Activated naive CD8-positive, alpha-beta T cell (primary cell): Measurements from ENCODE around the gene KRT74.
"Not testable (repeated sequence)": the region's sequence is repeated elsewhere in the genome, so short reads cannot be mapped to it uniquely, and the experiment has no call there.

Source experiments
- H3K27ac Mint-ChIP-seq: one replicate; pipeline ENCODE4 v1.8.0; 2021; ENCODE audit warnings: mixed read lengths
- H3K27me3 Mint-ChIP-seq: one replicate; pipeline ENCODE4 v1.8.0; 2021; ENCODE audit warnings: mixed read lengths
- H3K36me3 Mint-ChIP-seq: one replicate; pipeline ENCODE4 v1.8.0; 2021; ENCODE audit warnings: mixed read lengths
- H3K4me1 Mint-ChIP-seq: one replicate; pipeline ENCODE4 v1.8.0; 2021; ENCODE audit warnings: low read depth, mixed read lengths
- H3K4me3 Mint-ChIP-seq: one replicate; pipeline ENCODE4 v1.8.0; 2021; ENCODE audit warnings: mild to moderate bottlenecking, mixed read lengths
- H3K9me3 Mint-ChIP-seq: one replicate; pipeline ENCODE4 v1.8.0; 2021; ENCODE audit warnings: low read depth, mixed read lengths

Gene KRT74

GRCh38 chr12:52608161-52608560 lies 34.5 kb upstream of the KRT74 start:
- Mint-ChIP-seq H3K27ac (peak overlapping the region; percentile 41), H3K9me3 (no peaks in the 10 kb centered on the region), H3K4me3 (peak overlapping the region; percentile 6), H3K36me3 (peaks cover 4% of the 10 kb centered on the region), H3K27me3 (no peaks in the 10 kb centered on the region), H3K4me1 (peaks cover 97% of the 10 kb centered on the region)

GRCh38 chr12:52607314-52607713 lies 33.7 kb upstream of the KRT74 start:
- Mint-ChIP-seq H3K4me3 (no peak overlapping the region), H3K27ac (no peak overlapping the region), H3K9me3 (no peaks in the 10 kb centered on the region), H3K36me3 (peaks cover 4% of the 10 kb centered on the region), H3K27me3 (no peaks in the 10 kb centered on the region), H3K4me1 (peaks cover 97% of the 10 kb centered on the region)

GRCh38 chr12:52606581-52607218 lies 33.1 kb upstream of the KRT74 start:
- Mint-ChIP-seq H3K27ac (peak overlapping the region; percentile 61), H3K9me3 (no peaks in the 10 kb centered on the region), H3K36me3 (peaks cover 4% of the 10 kb centered on the region), H3K27me3 (no peaks in the 10 kb centered on the region), H3K4me3 (no peak overlapping the region), H3K4me1 (peaks cover 97% of the 10 kb centered on the region)

GRCh38 chr12:52606096-52606495 lies 32.5 kb upstream of the KRT74 start:
- Mint-ChIP-seq H3K27me3 (no peaks in the 10 kb centered on the region), H3K36me3 (peaks cover 4% of the 10 kb centered on the region), H3K4me3 (peak overlapping the region; percentile 2), H3K27ac (peak overlapping the region; percentile 25), H3K4me1 (peaks cover 94% of the 10 kb centered on the region), H3K9me3 (no peaks in the 10 kb centered on the region)

- H3K27ac Mint-ChIP-seq: peak overlapping the region; percentile 25
- peaks cover 89% of the 10 kb centered on the region for H3K4me1 Mint-ChIP-seq
These were observed 31.9 kb upstream of the KRT74 start for GRCh38 chr12:52605542-52605941.

GRCh38 chr12:52604859-52605258 lies 31.2 kb upstream of the KRT74 start:
- Mint-ChIP-seq H3K4me1 (peaks cover 84% of the 10 kb centered on the region), H3K9me3 (no peaks in the 10 kb centered on the region), H3K36me3 (peaks cover 8% of the 10 kb centered on the region), H3K4me3 (peak overlapping the region; percentile 6), H3K27me3 (no peaks in the 10 kb centered on the region), H3K27ac (peak overlapping the region; percentile 75)

More at GRCh38 chr12:52605542-52605941, 31.9 kb upstream of the KRT74 start:
- Mint-ChIP-seq H3K36me3 (peaks cover 4% of the 10 kb centered on the region), H3K27me3 (no peaks in the 10 kb centered on the region), H3K4me3 (peak overlapping the region; percentile 2), H3K9me3 (no peaks in the 10 kb centered on the region)

GRCh38 chr12:52603314-52603713 lies 29.7 kb upstream of the KRT74 start:
- no peaks in the 10 kb centered on the region for H3K27me3 Mint-ChIP-seq
- H3K4me1 Mint-ChIP-seq: peaks cover 70% of the 10 kb centered on the region
- peak overlapping the region; percentile 6 for H3K27ac Mint-ChIP-seq
- no peaks in the 10 kb centered on the region for H3K9me3 Mint-ChIP-seq
- H3K36me3 Mint-ChIP-seq: peaks cover 12% of the 10 kb centered on the region
- H3K4me3 Mint-ChIP-seq: peak overlapping the region; percentile 11

GRCh38 chr12:52602552-52602951 lies 28.9 kb upstream of the KRT74 start:
- H3K9me3 Mint-ChIP-seq: no peaks in the 10 kb centered on the region
- H3K27me3 Mint-ChIP-seq: no peaks in the 10 kb centered on the region
- H3K4me1 Mint-ChIP-seq: peaks cover 62% of the 10 kb centered on the region
- peak overlapping the region; percentile 52 for H3K27ac Mint-ChIP-seq
- H3K4me3 Mint-ChIP-seq: no peak overlapping the region
- peaks cover 12% of the 10 kb centered on the region for H3K36me3 Mint-ChIP-seq

- Mint-ChIP-seq H3K27me3 (no peaks in the 10 kb centered on the region), H3K4me3 (no peak overlapping the region), H3K36me3 (peaks cover 9% of the 10 kb centered on the region), H3K9me3 (no peaks in the 10 kb centered on the region), H3K4me1 (peaks cover 53% of the 10 kb centered on the region), H3K27ac (no peak overlapping the region)
These were observed 28.0 kb upstream of the KRT74 start for GRCh38 chr12:52601671-52602070.

- peaks cover 9% of the 10 kb centered on the region for H3K36me3 Mint-ChIP-seq
- no peak within 1 kb of the TSS for H3K27ac Mint-ChIP-seq
- no peaks in the 10 kb centered on the region for H3K27me3 Mint-ChIP-seq
- no peaks in the 10 kb centered on the region for H3K9me3 Mint-ChIP-seq
- H3K4me3 Mint-ChIP-seq: no peak within 1 kb of the TSS
- peaks cover 47% of the 10 kb centered on the region for H3K4me1 Mint-ChIP-seq
These were observed 27.4 kb upstream of the KRT74 start, which contains the start of gene KRT72 for GRCh38 chr12:52600941-52601481. TSS of gene KRT72 (minus strand) at chr12:52601463. CDS start at chr12:52601452, 11 bp downstream.

- Mint-ChIP-seq H3K27ac (no peak overlapping the region), H3K36me3 (peaks cover 9% of the 10 kb centered on the region), H3K27me3 (no peaks in the 10 kb centered on the region), H3K4me3 (no peak overlapping the region), H3K9me3 (no peaks in the 10 kb centered on the region), H3K4me1 (peaks cover 41% of the 10 kb centered on the region)
These were observed 26.8 kb upstream of the KRT74 start for GRCh38 chr12:52600475-52600874.

- H3K9me3 Mint-ChIP-seq: no peaks in the 10 kb centered on the region
- H3K4me1 Mint-ChIP-seq: peaks cover 37% of the 10 kb centered on the region
- peak overlapping the region; percentile 1 for H3K27ac Mint-ChIP-seq
These were observed 26.4 kb upstream of the KRT74 start for GRCh38 chr12:52600071-52600470.

GRCh38 chr12:52598966-52599365 lies 25.3 kb upstream of the KRT74 start:
- Mint-ChIP-seq H3K27ac (no peak overlapping the region), H3K4me1 (peaks cover 27% of the 10 kb centered on the region), H3K27me3 (no peaks in the 10 kb centered on the region), H3K9me3 (no peaks in the 10 kb centered on the region), H3K36me3 (peaks cover 11% of the 10 kb centered on the region), H3K4me3 (no peak overlapping the region)

More at GRCh38 chr12:52600071-52600470, 26.4 kb upstream of the KRT74 start:
- no peak overlapping the region for H3K4me3 Mint-ChIP-seq
- H3K36me3 Mint-ChIP-seq: peaks cover 9% of the 10 kb centered on the region
- H3K27me3 Mint-ChIP-seq: no peaks in the 10 kb centered on the region

- not testable (repeated sequence) for H3K4me3 Mint-ChIP-seq, H3K27ac Mint-ChIP-seq, H3K9me3 Mint-ChIP-seq, H3K27me3 Mint-ChIP-seq
- Mint-ChIP-seq H3K4me1 (peaks cover 37% of the 10 kb centered on the region), H3K36me3 (peaks cover 13% of the 10 kb centered on the region)
These were observed 20.6 kb upstream of the KRT74 start for GRCh38 chr12:52594237-52594636.

- H3K27me3 Mint-ChIP-seq: no peaks in the 10 kb centered on the region
- no peak overlapping the region for H3K4me3 Mint-ChIP-seq
- H3K36me3 Mint-ChIP-seq: peaks cover 9% of the 10 kb centered on the region
- no peak overlapping the region for H3K27ac Mint-ChIP-seq
- H3K9me3 Mint-ChIP-seq: no peaks in the 10 kb centered on the region
- H3K4me1 Mint-ChIP-seq: peaks cover 55% of the 10 kb centered on the region
These were observed 17.9 kb upstream of the KRT74 start for GRCh38 chr12:52591521-52591920.

- Mint-ChIP-seq H3K27me3 (no peaks in the 10 kb centered on the region), H3K36me3 (peaks cover 9% of the 10 kb centered on the region), H3K4me3 (no peak overlapping the region), H3K27ac (peak overlapping the region; percentile 18), H3K4me1 (peaks cover 70% of the 10 kb centered on the region), H3K9me3 (no peaks in the 10 kb centered on the region)
These were observed 16.4 kb upstream of the KRT74 start for GRCh38 chr12:52590021-52590420.
